ENCODE data around the gene NR1I3. TPM values are rescaled to one million over a fixed set of nuclear protein-coding genes. Genes with fewer than 3 reads are reported as not detected.

NR1I3 gene
- total RNA-seq, 4 donors from 2014 or later = not detected

DNA sequence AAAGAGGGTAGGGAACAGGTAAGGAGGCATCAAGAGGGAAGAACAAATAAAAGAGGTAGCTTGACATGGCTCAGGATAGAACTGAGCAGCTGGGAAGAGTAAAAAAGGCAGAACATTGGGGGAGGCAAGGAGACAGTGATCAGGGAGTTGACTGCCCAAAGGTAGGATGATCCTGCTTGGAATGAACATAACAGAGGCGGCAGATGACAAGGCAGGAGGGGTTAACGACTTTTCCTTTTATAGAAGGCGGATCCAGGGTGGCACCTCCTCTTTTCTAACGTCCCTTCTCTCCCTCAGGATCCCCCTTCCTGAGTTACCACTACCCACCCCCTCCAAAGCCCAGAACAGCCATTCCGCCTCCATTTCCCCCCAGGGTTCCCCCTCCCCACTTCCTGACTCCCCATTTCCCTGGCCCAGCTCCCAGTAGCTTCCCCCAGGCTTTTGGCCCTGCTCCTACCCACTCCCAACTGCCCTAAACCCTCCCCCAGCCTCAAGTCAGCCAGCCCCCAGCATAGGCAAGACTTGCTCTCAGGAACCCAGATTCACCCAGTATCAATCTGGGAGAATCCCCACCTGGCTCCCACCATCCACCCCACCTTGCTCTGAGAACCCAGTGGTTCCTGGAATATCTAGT lies 38.4 kb downstream of the NR1I3 start:
- TF ChIP-seq, protein P1, sequence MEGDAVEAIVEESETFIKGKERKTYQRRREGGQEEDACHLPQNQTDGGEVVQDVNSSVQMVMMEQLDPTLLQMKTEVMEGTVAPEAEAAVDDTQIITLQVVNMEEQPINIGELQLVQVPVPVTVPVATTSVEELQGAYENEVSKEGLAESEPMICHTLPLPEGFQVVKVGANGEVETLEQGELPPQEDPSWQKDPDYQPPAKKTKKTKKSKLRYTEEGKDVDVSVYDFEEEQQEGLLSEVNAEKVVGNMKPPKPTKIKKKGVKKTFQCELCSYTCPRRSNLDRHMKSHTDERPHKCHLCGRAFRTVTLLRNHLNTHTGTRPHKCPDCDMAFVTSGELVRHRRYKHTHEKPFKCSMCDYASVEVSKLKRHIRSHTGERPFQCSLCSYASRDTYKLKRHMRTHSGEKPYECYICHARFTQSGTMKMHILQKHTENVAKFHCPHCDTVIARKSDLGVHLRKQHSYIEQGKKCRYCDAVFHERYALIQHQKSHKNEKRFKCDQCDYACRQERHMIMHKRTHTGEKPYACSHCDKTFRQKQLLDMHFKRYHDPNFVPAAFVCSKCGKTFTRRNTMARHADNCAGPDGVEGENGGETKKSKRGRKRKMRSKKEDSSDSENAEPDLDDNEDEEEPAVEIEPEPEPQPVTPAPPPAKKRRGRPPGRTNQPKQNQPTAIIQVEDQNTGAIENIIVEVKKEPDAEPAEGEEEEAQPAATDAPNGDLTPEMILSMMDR (IDR thresholded peaks at IDR 0.05; ENCODE audit: low read depth) = no peak

DNA sequence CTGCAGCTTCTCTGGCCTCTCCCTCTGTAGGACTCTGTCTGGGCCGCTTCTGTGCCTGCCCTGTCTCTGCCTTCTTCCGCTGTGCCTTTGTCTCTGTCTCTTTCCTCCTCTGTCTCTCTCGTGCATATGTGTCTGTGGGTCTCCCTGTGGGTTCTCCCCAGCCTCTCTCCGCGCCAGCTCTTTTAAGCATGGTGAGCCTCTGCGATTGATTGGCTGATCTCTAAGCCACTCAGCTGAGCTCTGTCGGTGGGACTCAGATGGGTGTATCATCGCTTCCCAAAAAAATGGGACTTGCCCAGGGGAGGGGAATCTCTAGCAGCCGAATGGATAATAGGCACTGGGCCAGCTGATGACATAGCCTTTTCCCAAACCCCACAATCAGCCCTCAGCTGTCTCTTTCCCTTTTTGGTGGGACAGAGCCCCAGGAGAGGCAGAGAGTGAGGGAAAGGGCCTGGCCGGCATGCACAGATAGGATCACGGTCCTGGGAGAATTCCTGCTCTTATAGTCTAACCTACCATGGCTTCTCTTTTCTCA lies 39.0 kb downstream of the NR1I3 start, which contains the start of gene ADAMTS4:
Gene ADAMTS4, minus strand, starts transcription at position 158 of the 535 bp plus-strand sequence. CDS start 427 bp downstream, outside the sequence.
- TF ChIP-seq, protein P1 (IDR thresholded peaks at IDR 0.05; ENCODE audit: low read depth) = no peak

DNA sequence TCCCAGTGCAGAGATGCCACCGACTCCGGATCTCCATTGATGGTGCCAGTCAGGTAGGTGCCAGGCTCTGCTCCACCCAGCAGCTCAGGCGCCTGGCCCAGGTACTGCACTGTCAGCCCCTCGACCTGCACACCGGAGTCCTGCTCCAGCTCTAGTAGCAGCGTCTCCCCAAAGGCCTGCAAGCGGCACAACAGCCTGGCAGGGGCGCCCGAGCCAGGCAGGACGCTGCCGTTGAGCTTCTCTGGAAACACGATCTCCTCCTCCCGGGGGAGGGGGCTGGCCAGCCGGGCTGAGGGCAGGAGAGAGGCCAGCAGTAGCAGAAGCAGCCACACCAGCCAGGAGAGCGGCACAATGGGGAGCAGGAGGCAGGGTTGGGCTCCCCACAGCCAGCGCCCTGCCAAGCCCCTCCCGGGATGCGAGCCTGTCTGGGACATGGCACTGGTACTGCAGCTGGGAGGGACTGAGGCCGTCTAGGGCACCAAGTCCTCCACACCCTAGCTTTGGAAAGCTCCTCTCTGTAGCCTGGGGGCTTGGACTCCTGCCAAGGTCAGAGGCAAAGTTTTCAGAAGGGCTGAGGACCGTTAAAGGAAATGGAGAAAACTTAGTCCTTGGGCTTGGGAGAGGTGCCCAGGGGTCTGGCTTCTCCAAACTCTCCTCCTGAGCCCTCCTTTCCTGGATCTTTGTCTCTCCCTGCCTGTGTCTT lies 39.7 kb downstream of the NR1I3 start:
- TF ChIP-seq, protein P1 (IDR thresholded peaks at IDR 0.05; ENCODE audit: low read depth) = no peak

DNA sequence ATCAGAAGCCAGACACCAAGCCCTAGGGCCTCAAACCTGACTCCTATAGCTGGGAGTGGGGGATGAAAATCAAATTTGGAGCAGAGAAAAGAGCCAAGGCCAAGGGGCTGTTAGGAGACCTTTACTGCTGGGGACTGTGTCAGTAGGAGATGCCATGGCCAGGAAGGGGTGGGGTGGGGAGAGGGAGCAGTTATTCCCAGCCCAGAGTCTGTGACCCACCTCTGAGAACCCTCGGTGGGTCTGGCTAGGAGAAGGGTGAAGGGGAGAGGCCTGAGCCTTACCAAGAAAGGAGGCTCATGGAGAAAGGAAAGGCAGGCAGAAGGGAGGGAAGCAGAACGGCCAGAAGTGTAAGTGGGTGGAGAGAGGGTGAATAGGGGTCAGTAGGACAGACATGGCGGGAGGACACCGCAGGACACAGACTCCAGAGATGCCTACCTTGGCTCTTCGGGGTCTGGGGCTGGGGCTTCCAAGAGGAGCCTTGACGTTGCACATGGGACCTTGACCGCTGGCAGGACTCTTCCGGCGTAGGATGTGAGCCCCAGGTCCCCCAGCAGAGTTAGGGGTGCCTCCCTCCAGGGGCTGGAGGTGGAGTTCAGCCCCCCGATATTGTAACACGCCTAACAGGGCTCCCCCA lies 40.3 kb downstream of the NR1I3 start:
- TF ChIP-seq, protein P1 (IDR thresholded peaks at IDR 0.05; ENCODE audit: low read depth) = no peak

DNA sequence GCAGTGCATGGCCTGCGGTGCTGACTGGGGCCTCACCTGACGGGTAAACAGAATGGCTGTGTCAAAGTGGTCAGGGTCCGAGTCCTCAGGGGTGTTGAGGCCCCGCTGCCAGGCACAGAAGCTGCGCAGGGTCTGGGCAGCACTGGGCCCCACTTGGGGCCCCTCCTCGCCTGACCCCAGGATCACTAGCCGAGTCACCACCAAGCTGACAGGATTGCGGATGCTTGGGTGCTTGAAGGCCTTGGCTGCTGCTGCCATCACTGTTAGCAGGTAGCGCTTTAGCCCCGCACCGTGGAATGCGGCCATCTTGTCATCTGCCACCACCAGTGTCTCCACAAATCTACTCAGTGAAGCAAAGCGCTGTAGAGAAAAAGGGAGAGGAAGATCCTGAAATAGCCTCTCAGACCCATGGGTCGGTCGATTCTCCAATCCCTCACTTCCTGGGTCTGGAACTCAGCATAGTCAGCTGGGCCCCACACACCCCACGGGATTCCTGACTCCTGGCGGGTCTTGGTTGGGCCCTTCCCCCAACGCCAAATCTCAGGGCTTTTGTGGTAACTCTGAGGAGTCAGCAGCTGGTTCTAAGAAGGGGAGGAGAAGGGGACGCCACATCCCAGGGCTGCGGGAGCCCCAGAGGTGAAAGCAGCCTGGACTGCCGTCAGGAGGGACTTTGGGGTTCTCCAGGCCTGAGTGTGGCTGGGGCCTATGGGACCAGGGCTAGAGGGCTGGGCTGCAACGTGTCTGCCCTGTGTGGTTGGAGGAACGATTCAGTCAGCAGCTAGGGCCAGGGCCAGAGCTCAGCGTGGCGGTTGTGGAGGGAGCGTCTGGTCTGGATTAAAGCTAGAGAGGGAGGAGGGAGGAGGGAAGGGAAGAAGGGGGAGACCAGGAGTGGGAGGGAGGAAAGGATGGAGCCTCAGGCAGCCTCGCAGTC lies 41.2 kb downstream of the NR1I3 start:
- TF ChIP-seq, protein P1 (IDR thresholded peaks at IDR 0.05; ENCODE audit: low read depth) = no peak

DNA sequence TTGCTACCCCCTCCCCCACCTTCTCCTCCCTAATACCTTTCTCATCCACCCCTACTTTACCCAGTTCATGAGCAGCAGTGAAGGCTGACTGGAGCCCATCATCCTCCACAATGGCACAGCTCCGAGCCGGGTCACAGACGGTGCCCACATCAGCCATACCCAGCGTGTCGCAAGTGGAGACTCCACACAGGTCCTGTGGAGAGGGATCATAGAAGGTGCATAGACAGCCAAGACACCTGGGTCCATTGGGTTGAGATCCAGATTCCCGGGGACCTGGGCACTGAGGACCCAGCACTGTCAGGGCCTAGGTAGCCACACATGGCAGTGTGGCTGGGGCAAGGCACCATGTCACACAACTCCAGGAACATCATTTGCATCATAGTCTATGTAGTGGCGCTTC lies 41.9 kb downstream of the NR1I3 start:
- TF ChIP-seq, protein P1 (IDR thresholded peaks at IDR 0.05; ENCODE audit: low read depth) = no peak
